H9 (cell line): ENCODE data around the gene IL31RA. TPM values are rescaled to one million over a fixed set of nuclear protein-coding genes. Genes with fewer than 3 reads are reported as not detected.

Experiments used
- DNase-seq: peaks from one replicate; pipeline ENCODE4 v3.0.0-alpha.2; 2017
- H2AFZ ChIP-seq: one replicate; pipeline ENCODE4 v1.6.1; 2013; ENCODE audit warnings: mild to moderate bottlenecking, low read length, control low read depth, moderate library complexity
- H2AK5ac ChIP-seq: 2 replicates; pipeline ENCODE4 v1.6.1; 2013; ENCODE audit warnings: low read length, control low read depth, mixed read lengths; ENCODE audit not compliant: insufficient read length
- H2BK120ac ChIP-seq: one replicate; pipeline ENCODE4 v1.6.1; 2013; ENCODE audit warnings: low read depth, mild to moderate bottlenecking, low read length, control low read depth, inconsistent platforms; ENCODE audit not compliant: poor library complexity, severe bottlenecking
- H2BK12ac ChIP-seq: 2 replicates; pipeline ENCODE4 v1.6.1; 2013; ENCODE audit warnings: low read length, control low read depth, mixed read lengths, low read depth; ENCODE audit not compliant: insufficient read length
- H2BK15ac ChIP-seq: 2 replicates; pipeline ENCODE4 v1.6.1; 2013; ENCODE audit warnings: low read depth, low read length, control low read depth
- H2BK20ac ChIP-seq: one replicate; pipeline ENCODE4 v1.6.1; 2013; ENCODE audit warnings: low read depth, mild to moderate bottlenecking, low read length, control low read depth, inconsistent platforms; ENCODE audit not compliant: poor library complexity, severe bottlenecking
- H2BK5ac ChIP-seq: 2 replicates; pipeline ENCODE4 v1.6.1; 2013; ENCODE audit warnings: low read length, control low read depth, mixed read lengths; ENCODE audit not compliant: insufficient read length
- H3K14ac ChIP-seq: 2 replicates; pipeline ENCODE4 v1.6.1; 2013; ENCODE audit warnings: low read length, control low read depth; ENCODE audit not compliant: insufficient read depth
- H3K18ac ChIP-seq: 2 replicates; pipeline ENCODE4 v1.6.1; 2013; ENCODE audit warnings: low read depth, mild to moderate bottlenecking, mixed read lengths, low read length, control low read depth; ENCODE audit not compliant: insufficient read length
- H3K23ac ChIP-seq: 2 replicates; pipeline ENCODE4 v1.6.1; 2013; ENCODE audit warnings: low read length, control low read depth, mixed read lengths, low read depth; ENCODE audit not compliant: insufficient read length
- H3K23me2 ChIP-seq: 2 replicates; pipeline ENCODE4 v1.6.1; 2013; ENCODE audit warnings: low read depth, mild to moderate bottlenecking, mixed read lengths, low read length, control low read depth; ENCODE audit not compliant: insufficient read length, poor library complexity, severe bottlenecking
- H3K27ac ChIP-seq: 2 replicates; pipeline ENCODE4 v1.5.1; 2013; ENCODE audit warnings: low read length, control low read depth, mixed read lengths, low read depth; ENCODE audit not compliant: insufficient read length
- H3K27me3 ChIP-seq: 2 replicates; pipeline ENCODE4 v1.6.1; 2013; ENCODE audit warnings: low read length, control low read depth, inconsistent platforms; ENCODE audit not compliant: insufficient read depth
- H3K4ac ChIP-seq: 2 replicates; pipeline ENCODE4 v1.6.1; 2013; ENCODE audit warnings: low read depth, mild to moderate bottlenecking, control low read depth, inconsistent platforms, low read length, moderate library complexity
- H3K4me1 ChIP-seq: 2 replicates; pipeline ENCODE4 v1.6.1; 2013; ENCODE audit warnings: low read length, control low read depth, inconsistent platforms; ENCODE audit not compliant: insufficient read depth
- H3K4me2 ChIP-seq: 2 replicates; pipeline ENCODE4 v1.6.1; 2013; ENCODE audit warnings: low read length, control low read depth, mixed read lengths; ENCODE audit not compliant: insufficient read length, insufficient read depth
- H3K56ac ChIP-seq: 2 replicates; pipeline ENCODE4 v1.6.1; 2013; ENCODE audit warnings: low read depth, mild to moderate bottlenecking, mixed read lengths, low read length, control low read depth; ENCODE audit not compliant: insufficient read length
- H3K79me1 ChIP-seq: 2 replicates; pipeline ENCODE4 v1.6.1; 2013; ENCODE audit warnings: low read depth, mild to moderate bottlenecking, moderate library complexity, low read length, control low read depth, inconsistent platforms; ENCODE audit not compliant: insufficient read depth, poor library complexity, severe bottlenecking
- H3K79me2 ChIP-seq: 2 replicates; pipeline ENCODE4 v1.6.1; 2013; ENCODE audit warnings: low read length, control low read depth, inconsistent platforms; ENCODE audit not compliant: insufficient read depth
- H3K9ac ChIP-seq: 2 replicates; pipeline ENCODE4 v1.6.1; 2013; ENCODE audit warnings: low read length, control low read depth, mixed read lengths; ENCODE audit not compliant: insufficient read length; ENCODE audit errors: extremely low read depth
- H3K9me3 ChIP-seq: one replicate; pipeline ENCODE4 v1.6.1; 2013; ENCODE audit warnings: low read depth, low read length, inconsistent platforms; ENCODE audit not compliant: control insufficient read depth
- H3T11ph ChIP-seq: one replicate; pipeline ENCODE4 v1.6.1; 2013; ENCODE audit warnings: mild to moderate bottlenecking, low read length, control low read depth, inconsistent platforms
- H4K20me1 ChIP-seq: one replicate; pipeline ENCODE4 v1.6.1; 2013; ENCODE audit not compliant: control insufficient read depth, insufficient read length, insufficient read depth
- H4K5ac ChIP-seq: 2 replicates; pipeline ENCODE4 v1.6.1; 2013; ENCODE audit warnings: low read depth, mild to moderate bottlenecking, mixed read lengths, low read length, control low read depth; ENCODE audit not compliant: insufficient read length
- H4K8ac ChIP-seq: replicated peaks from 2 replicates; pipeline ENCODE4 v1.6.1; 2013; ENCODE audit warnings: low read length, control low read depth, mixed read lengths, low read depth; ENCODE audit not compliant: insufficient read length
- H4K91ac ChIP-seq: 2 replicates; pipeline ENCODE4 v1.6.1; 2013; ENCODE audit warnings: low read depth, mild to moderate bottlenecking, moderate library complexity, mixed read lengths, low read length, control low read depth; ENCODE audit not compliant: insufficient read length
- H3K27ac Mint-ChIP-seq, 3 experiments: 2 replicates in 2 of 3; 3 replicates in 1 of 3; pipeline ENCODE4 v1.8.0; 2020 to 2021; ENCODE audit warnings: mixed read lengths in 3 of 3, mild to moderate bottlenecking in 1 of 3, moderate library complexity in 1 of 3
- H3K27me3 Mint-ChIP-seq: 2 replicates; pipeline ENCODE4 v1.8.0; 2021; ENCODE audit warnings: low read depth, mild to moderate bottlenecking, moderate library complexity, mixed read lengths
- H3K36me3 Mint-ChIP-seq, 3 experiments: 2 replicates in 2 of 3; 3 replicates in 1 of 3; pipeline ENCODE4 v1.8.0; 2020 to 2021; ENCODE audit warnings: low read depth in 3 of 3, mixed read lengths in 3 of 3; ENCODE audit not compliant: insufficient read depth in 1 of 3
- H3K4me1 Mint-ChIP-seq, 2 experiments: 2 replicates each; pipeline ENCODE4 v1.8.0; 2020; ENCODE audit warnings: mixed read lengths in 2 of 2
- H3K4me3 Mint-ChIP-seq, 2 experiments: 2 replicates in 1 of 2; 3 replicates in 1 of 2; pipeline ENCODE4 v1.8.0; 2020 to 2021; ENCODE audit warnings: mild to moderate bottlenecking in 2 of 2, mixed read lengths in 2 of 2, moderate library complexity in 1 of 2
- H3K9me3 Mint-ChIP-seq, 2 experiments: 2 replicates in 1 of 2; 3 replicates in 1 of 2; pipeline ENCODE4 v1.8.0; 2020; ENCODE audit warnings: mild to moderate bottlenecking in 2 of 2, mixed read lengths in 2 of 2, moderate library complexity in 1 of 2
- WGBS: extraction: QIAGEN DNeasy Blood & Tissue Kit; methylation state at CpG from one replicate; pipeline ENCODE4 v1.1.7; 2013; ENCODE audit warnings: missing lambda C conversion rate, low lambda C conversion rate, mixed read lengths; ENCODE audit not compliant: insufficient read length; ENCODE audit errors: extremely low coverage; 5-methylcytosine and 5-hydroxymethylcytosine counted together
- total RNA-seq: library from RNA; stranded (reverse); gene quantifications from 2 replicates; pipeline ENCODE4 v1.2.1, GENCODE V29; 2021
- TF ChIP-seq, protein P1 (sequence below): fragments of 200-600 bp; sonication (generic); conservative IDR thresholded peaks from 3 replicates; pipeline ENCODE4 v1.8.0; 2021; ENCODE audit warnings: antibody characterized with exemption, mild to moderate bottlenecking

The IL31RA gene
- total RNA-seq, 1 experiment from 2014 or later, result 0.11 TPM

DNA sequence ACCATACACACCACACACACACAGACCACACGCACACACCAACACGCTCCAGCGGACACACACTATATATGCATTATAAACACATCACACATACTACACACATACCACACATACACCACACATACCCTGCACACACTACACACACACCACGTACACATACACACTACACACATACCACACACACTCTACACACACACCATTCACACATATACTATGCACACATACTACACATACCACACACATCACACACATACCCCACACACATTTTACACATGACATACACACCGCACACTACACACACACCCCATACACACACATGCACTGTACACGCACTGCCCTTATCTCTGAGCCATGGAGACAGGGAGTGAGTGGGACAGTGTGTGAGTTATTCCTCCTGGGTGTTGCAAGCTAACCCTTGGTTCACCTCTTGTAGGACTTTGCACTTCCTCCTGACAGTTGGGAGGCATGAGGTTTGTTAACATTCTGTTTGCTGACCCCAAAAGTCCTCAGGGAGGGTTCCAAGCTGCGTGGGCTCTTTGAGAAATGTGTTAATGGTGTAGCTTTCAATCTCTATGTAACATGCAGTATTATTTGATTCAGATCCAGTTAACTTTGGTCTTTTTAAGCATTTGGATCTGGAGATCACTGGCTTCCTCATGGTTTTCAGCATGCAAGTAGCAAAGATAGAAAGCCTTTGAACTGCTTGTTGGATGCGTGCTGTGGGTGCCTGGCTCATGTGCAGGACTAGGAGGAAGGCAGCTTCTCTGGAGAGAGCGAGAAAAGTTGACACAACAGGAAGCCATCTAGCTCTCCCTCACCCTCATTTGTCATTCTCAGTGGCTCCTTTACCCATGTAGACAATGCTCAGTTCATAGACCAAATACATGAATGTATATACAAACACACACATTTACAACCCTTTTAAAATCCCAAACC lies 13.7 kb downstream of the IL31RA start:
- Histone ChIP-seq H4K91ac (no peak overlapping the region), H2AFZ (no peak overlapping the region), H3T11ph (no peak overlapping the region), H4K5ac (no peak overlapping the region), H4K8ac (peak overlapping the region; percentile 1), H2BK120ac (no peak overlapping the region), H3K79me2 (no peaks in the 10 kb centered on the region), H2BK15ac (no peak overlapping the region), H2AK5ac (no peak overlapping the region), H3K4me2 (no peak overlapping the region), H2BK12ac (no peak overlapping the region), H3K4ac (no peak overlapping the region), H2BK5ac (no peak overlapping the region), H3K27me3 (no peaks in the 10 kb centered on the region), H3K23me2 (no peaks in the 10 kb centered on the region), H3K9me3 (no peaks in the 10 kb centered on the region), H3K4me1 (no peaks in the 10 kb centered on the region), H3K56ac (no peak overlapping the region), H3K27ac (no peak overlapping the region), H3K79me1 (no peaks in the 10 kb centered on the region), H3K23ac (no peak overlapping the region), H3K9ac (no peak overlapping the region), H4K20me1 (no peaks in the 10 kb centered on the region), H3K14ac (no peak overlapping the region), H3K18ac (no peak overlapping the region), H2BK20ac (no peak overlapping the region)
- H3K9me3 Mint-ChIP-seq, result peaks cover 6 to 8% of the 10 kb centered on the region in 2 experiments; a peak in 4 of 5 replicates
- no peaks in the 10 kb centered on the region for H3K4me1 Mint-ChIP-seq
- peaks cover 0 to 4% (median 0%) of the 10 kb centered on the region in 3 experiments; a peak in 2 of 7 replicates for H3K36me3 Mint-ChIP-seq
- DNase-seq, result no peak
- no peak overlapping the region for H3K27ac Mint-ChIP-seq
- TF ChIP-seq, protein P1, sequence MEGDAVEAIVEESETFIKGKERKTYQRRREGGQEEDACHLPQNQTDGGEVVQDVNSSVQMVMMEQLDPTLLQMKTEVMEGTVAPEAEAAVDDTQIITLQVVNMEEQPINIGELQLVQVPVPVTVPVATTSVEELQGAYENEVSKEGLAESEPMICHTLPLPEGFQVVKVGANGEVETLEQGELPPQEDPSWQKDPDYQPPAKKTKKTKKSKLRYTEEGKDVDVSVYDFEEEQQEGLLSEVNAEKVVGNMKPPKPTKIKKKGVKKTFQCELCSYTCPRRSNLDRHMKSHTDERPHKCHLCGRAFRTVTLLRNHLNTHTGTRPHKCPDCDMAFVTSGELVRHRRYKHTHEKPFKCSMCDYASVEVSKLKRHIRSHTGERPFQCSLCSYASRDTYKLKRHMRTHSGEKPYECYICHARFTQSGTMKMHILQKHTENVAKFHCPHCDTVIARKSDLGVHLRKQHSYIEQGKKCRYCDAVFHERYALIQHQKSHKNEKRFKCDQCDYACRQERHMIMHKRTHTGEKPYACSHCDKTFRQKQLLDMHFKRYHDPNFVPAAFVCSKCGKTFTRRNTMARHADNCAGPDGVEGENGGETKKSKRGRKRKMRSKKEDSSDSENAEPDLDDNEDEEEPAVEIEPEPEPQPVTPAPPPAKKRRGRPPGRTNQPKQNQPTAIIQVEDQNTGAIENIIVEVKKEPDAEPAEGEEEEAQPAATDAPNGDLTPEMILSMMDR, result no peak
- WGBS, result 100% methylated on average over 5 of the region's 9 CpGs
- no peak overlapping the region for H3K4me3 Mint-ChIP-seq
- H3K27me3 Mint-ChIP-seq, result no peaks in the 10 kb centered on the region; the same call in 1 of the 2 replicates
